SK-N-SH (cell line): ENCODE data around the gene ENOX1. TPM values are rescaled to one million over a fixed set of nuclear protein-coding genes. Genes with fewer than 3 reads are reported as not detected.

Experiments used
- CTCF ChIA-PET: fragments of 300-600, 350-600 bp; formaldehyde crosslinking; extraction: SDS; loops from one replicate; lab custom pipeline; 2021; lab: Yijun Ruan, JAX
- POLR2A ChIA-PET: fragments of 350-600 bp; sonication (Branson Sonifier 250); formaldehyde crosslinking; extraction: SDS; loops from one replicate; lab custom pipeline; 2020; ENCODE audit warnings: antibody characterized with exemption, inconsistent platforms; lab: Yijun Ruan, JAX
- DNase-seq: peaks from one replicate; pipeline ENCODE4 v3.0.0; 2012
- H2AFZ ChIP-seq: fragments of 200-600 bp; sonication (generic); 2 replicates; pipeline ENCODE4 v1.8.1; 2016; ENCODE audit warnings: antibody characterized with exemption, mild to moderate bottlenecking, low read depth
- H3F3A ChIP-seq: fragments of 200-600 bp; sonication (generic); replicated peaks from 2 replicates; pipeline ENCODE3; 2016; ENCODE audit warnings: antibody characterized with exemption, mild to moderate bottlenecking; ENCODE audit not compliant: insufficient read depth
- H3K27ac ChIP-seq, 2 experiments: fragments of 200-500 bp in 1 of 2; fragments of 200-600 bp in 1 of 2; sonication (Bioruptor generic) in 1 of 2; sonication (generic), shearing (Covaris generic) in 1 of 2; 2 replicates each; pipeline versions ENCODE4 v1.5.1 to v1.6.1; 2014 to 2016; ENCODE audit warnings: low read depth in 2 of 2, inconsistent platforms in 1 of 2, low read length in 1 of 2, mild to moderate bottlenecking in 1 of 2, mixed read lengths in 1 of 2
- H3K27me3 ChIP-seq: fragments of 200-600 bp; sonication (generic), shearing (Covaris generic); 2 replicates; pipeline ENCODE4 v1.6.1; 2016; ENCODE audit warnings: mixed run types; ENCODE audit not compliant: insufficient read depth
- H3K36me3 ChIP-seq, 2 experiments: fragments of 200-500 bp in 1 of 2; fragments of 200-600 bp in 1 of 2; sonication (Bioruptor generic) in 1 of 2; sonication (generic) in 1 of 2; replicated peaks in 1 of 2; 2 replicates each; pipeline versions ENCODE3 to v1.5.1; 2014 to 2016; ENCODE audit warnings: low read length in 1 of 2, mild to moderate bottlenecking in 1 of 2; ENCODE audit not compliant: insufficient read depth in 2 of 2, control insufficient read depth in 1 of 2
- H3K4me1 ChIP-seq, 2 experiments: fragments of 200-500 bp in 1 of 2; fragments of 200-600 bp in 1 of 2; sonication (Bioruptor generic) in 1 of 2; sonication (generic), shearing (Covaris generic) in 1 of 2; 2 replicates each; pipeline versions ENCODE4 v1.5.1 to v1.6.1; 2014 to 2016; ENCODE audit warnings: low read depth in 1 of 2, low read length in 1 of 2, mixed run types in 1 of 2; ENCODE audit not compliant: insufficient read depth in 2 of 2, control insufficient read depth in 1 of 2
- H3K4me2 ChIP-seq: fragments of 200-600 bp; sonication (generic), shearing (Covaris generic); 2 replicates; pipeline ENCODE4 v1.6.1; 2017; ENCODE audit warnings: mixed run types
- H3K4me3 ChIP-seq, 2 experiments: fragments of 200-500 bp in 1 of 2; fragments of 200-600 bp in 1 of 2; sonication (Bioruptor generic) in 1 of 2; sonication (generic), shearing (Covaris generic) in 1 of 2; 2 replicates each; pipeline versions ENCODE4 v1.5.1 to v1.8.1; 2014 to 2016; ENCODE audit warnings: low read depth in 2 of 2, inconsistent platforms in 1 of 2, low read length in 1 of 2, mild to moderate bottlenecking in 1 of 2, mixed read lengths in 1 of 2, moderate library complexity in 1 of 2
- H3K79me2 ChIP-seq: fragments of 200-600 bp; sonication (generic); 2 replicates; pipeline ENCODE4 v1.8.1; 2017; ENCODE audit warnings: mild to moderate bottlenecking; ENCODE audit not compliant: insufficient read depth
- H3K9ac ChIP-seq: fragments of 200-600 bp; sonication (generic); 2 replicates; pipeline ENCODE4 v1.6.1; 2017; ENCODE audit warnings: mixed run types
- H3K9me2 ChIP-seq: fragments of 200-600 bp; sonication (generic); 2 replicates; pipeline ENCODE4 v1.6.1; 2017; ENCODE audit warnings: mixed run types
- H3K9me3 ChIP-seq: fragments of 200-600 bp; sonication (generic); 2 replicates; pipeline ENCODE4 v1.6.1; 2017; ENCODE audit warnings: mixed run types, mild to moderate bottlenecking, moderate library complexity
- H4K20me1 ChIP-seq: fragments of 200-600 bp; sonication (generic); 2 replicates; pipeline ENCODE4 v1.6.1; 2017; ENCODE audit warnings: mild to moderate bottlenecking, mixed run types; ENCODE audit not compliant: insufficient read depth
- CHD2 ChIP-seq: fragments of 150-350 bp; IDR thresholded peaks from 2 replicates; pipeline ENCODE4 v1.6.1; 2018; ENCODE audit warnings: low read length; ENCODE audit not compliant: partially characterized antibody
- ELF1 ChIP-seq: IDR thresholded peaks from 2 replicates; pipeline ENCODE4 v1.4.0; 2012
- EP300 ChIP-seq, 2 experiments: IDR thresholded peaks; 2 replicates each; pipeline versions ENCODE4 v1.4.0 to v1.6.1; 2012; ENCODE audit warnings: borderline replicate concordance in 1 of 2, low read depth in 1 of 2, low read length in 1 of 2
- GABPA ChIP-seq: IDR thresholded peaks from 2 replicates; pipeline ENCODE4 v1.4.0; 2012; ENCODE audit warnings: low read depth, mild to moderate bottlenecking
- GATA2 ChIP-seq: sonication (generic); formaldehyde crosslinking; IDR thresholded peaks from 2 replicates; pipeline ENCODE4 v1.5.0; 2020; ENCODE audit warnings: mild to moderate bottlenecking, missing genetic modification reagents
- JUND ChIP-seq: IDR thresholded peaks from 2 replicates; pipeline ENCODE4 v1.4.0; 2012
- MEF2A ChIP-seq: IDR thresholded peaks from 2 replicates; pipeline ENCODE4 v1.4.0; 2012; ENCODE audit warnings: low read depth, borderline replicate concordance
- MXI1 ChIP-seq: IDR thresholded peaks from 2 replicates; pipeline ENCODE4 v1.6.1; 2012; ENCODE audit warnings: mild to moderate bottlenecking, low read depth, low read length, improper control_type of control experiment
- PBX3 ChIP-seq: IDR thresholded peaks from 2 replicates; pipeline ENCODE4; 2012
- POLR2AphosphoS5 ChIP-seq: IDR thresholded peaks from 2 replicates; pipeline ENCODE4 v1.6.1; 2012; ENCODE audit warnings: low read depth, low read length
- REST ChIP-seq: IDR thresholded peaks from 2 replicates; pipeline ENCODE4 v1.6.1; 2012; ENCODE audit warnings: mild to moderate bottlenecking, low read depth, low read length, moderate library complexity
- RFX5 ChIP-seq: IDR thresholded peaks from 2 replicates; pipeline ENCODE4 v1.6.1; 2012; ENCODE audit warnings: mild to moderate bottlenecking, improper control_type of control experiment, low read length
- RXRA ChIP-seq: IDR thresholded peaks from 2 replicates; pipeline ENCODE4 v1.4.0; 2012; ENCODE audit warnings: low read depth, mild to moderate bottlenecking, borderline replicate concordance
- SIN3A ChIP-seq: IDR thresholded peaks from 2 replicates; pipeline ENCODE4 v1.6.1; 2012; ENCODE audit warnings: low read depth, mild to moderate bottlenecking, low read length, moderate library complexity, borderline replicate concordance
- TAF1 ChIP-seq: IDR thresholded peaks from 2 replicates; pipeline ENCODE4 v1.6.1; 2012; ENCODE audit warnings: low read depth, mild to moderate bottlenecking, low read length, moderate library complexity, borderline replicate concordance
- TCF12 ChIP-seq: IDR thresholded peaks from 2 replicates; pipeline ENCODE4 v1.4.0; 2012
- TEAD4 ChIP-seq: IDR thresholded peaks from 2 replicates; pipeline ENCODE4 v1.4.0; 2012; ENCODE audit warnings: mild to moderate bottlenecking, borderline replicate concordance; ENCODE audit not compliant: insufficient read depth
- USF1 ChIP-seq: IDR thresholded peaks from 2 replicates; pipeline ENCODE4 v1.4.0; 2012; ENCODE audit warnings: low read depth, borderline replicate concordance
- USF2 ChIP-seq: fragments of 150-350 bp; IDR thresholded peaks from 2 replicates; pipeline ENCODE4 v1.6.1; 2017; ENCODE audit warnings: antibody characterized with exemption, low read length, low read depth, borderline replicate concordance
- WGBS: methylation state at CpG from one replicate; pipeline ENCODE4 v1.1.6; 2017; ENCODE audit warnings: low lambda C conversion rate; 5-methylcytosine and 5-hydroxymethylcytosine counted together
- polyA plus RNA-seq, 3 experiments: library from polyadenylated mRNA; depleted of rRNA; stranded (reverse); fragments of >200 nt; gene quantifications; 2 replicates each; pipeline ENCODE4 v1.2.3, GENCODE V29; 2012
- TF ChIP-seq, protein P1 (sequence below): IDR thresholded peaks from 2 replicates; pipeline ENCODE4 v1.4.0; 2012; ENCODE audit warnings: low read depth, borderline replicate concordance

The ENOX1 gene
- polyA plus RNA-seq, 1 of the 3 experiments (the other 2 are of a cell fraction), result 5.8 TPM

DNA sequence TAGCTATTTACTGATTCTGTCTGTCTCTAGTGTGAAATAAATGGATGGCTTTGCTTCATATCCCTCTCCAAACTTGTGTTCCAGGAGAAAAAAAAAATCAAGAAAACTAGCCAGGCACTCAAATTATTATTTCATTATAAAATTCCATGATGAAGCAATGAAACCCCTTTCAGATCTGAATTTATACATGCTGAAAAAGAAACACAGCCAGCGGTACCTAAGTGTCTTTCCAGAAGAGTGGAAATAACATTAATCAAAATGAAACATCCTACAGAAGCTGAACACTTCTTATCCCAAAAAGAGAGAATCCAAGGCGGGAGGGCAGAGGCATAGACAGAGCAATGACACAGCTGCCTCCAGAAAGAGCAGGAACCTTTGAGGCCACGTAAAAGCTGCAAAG lies 15.9 kb downstream of the ENOX1 start:
- ChIA-PET CTCF (interaction anchor here (0.9 to 1.7 kb wide), 3 partner anchors 12 to 21 kb away, joined by 3 to 5 read pairs (median 3); no protein-coding TSS in a partner anchor), POLR2A (no interaction called here)
- Histone ChIP-seq H3K36me3 (no peaks in the 10 kb centered on the region), H3K9ac (no peak overlapping the region), H3K4me2 (no peak overlapping the region), H3K9me2 (no peaks in the 10 kb centered on the region), H3K9me3 (no peaks in the 10 kb centered on the region), H3K79me2 (no peaks in the 10 kb centered on the region), H3K27ac (peak overlapping the region in 1 of 2 experiments; percentile 44; a peak in 1 of 4 replicates), H3K27me3 (no peaks in the 10 kb centered on the region), H4K20me1 (no peaks in the 10 kb centered on the region), H3F3A (no peaks in the 10 kb centered on the region), H3K4me3 (no peak overlapping the region), H3K4me1 (peaks cover 0 to 19% of the 10 kb centered on the region in 2 experiments; a peak in 2 of 4 replicates), H2AFZ (no peak overlapping the region)
- no peak for TF ChIP-seq EP300 (IDR thresholded peaks at IDR 0.05; ENCODE audit: borderline replicate concordance in 1 of 2, low read depth in 1 of 2, low read length in 1 of 2)
- no peak for TF ChIP-seq RXRA
- no peak for TF ChIP-seq GABPA
- no peak for TF ChIP-seq SIN3A
- no peak for TF ChIP-seq CHD2
- no peak for TF ChIP-seq GATA2 (CRISPR knock-in tag)
- no peak for TF ChIP-seq PBX3
- no peak for TF ChIP-seq TAF1
- no peak for TF ChIP-seq TEAD4
- TF ChIP-seq, protein P1, sequence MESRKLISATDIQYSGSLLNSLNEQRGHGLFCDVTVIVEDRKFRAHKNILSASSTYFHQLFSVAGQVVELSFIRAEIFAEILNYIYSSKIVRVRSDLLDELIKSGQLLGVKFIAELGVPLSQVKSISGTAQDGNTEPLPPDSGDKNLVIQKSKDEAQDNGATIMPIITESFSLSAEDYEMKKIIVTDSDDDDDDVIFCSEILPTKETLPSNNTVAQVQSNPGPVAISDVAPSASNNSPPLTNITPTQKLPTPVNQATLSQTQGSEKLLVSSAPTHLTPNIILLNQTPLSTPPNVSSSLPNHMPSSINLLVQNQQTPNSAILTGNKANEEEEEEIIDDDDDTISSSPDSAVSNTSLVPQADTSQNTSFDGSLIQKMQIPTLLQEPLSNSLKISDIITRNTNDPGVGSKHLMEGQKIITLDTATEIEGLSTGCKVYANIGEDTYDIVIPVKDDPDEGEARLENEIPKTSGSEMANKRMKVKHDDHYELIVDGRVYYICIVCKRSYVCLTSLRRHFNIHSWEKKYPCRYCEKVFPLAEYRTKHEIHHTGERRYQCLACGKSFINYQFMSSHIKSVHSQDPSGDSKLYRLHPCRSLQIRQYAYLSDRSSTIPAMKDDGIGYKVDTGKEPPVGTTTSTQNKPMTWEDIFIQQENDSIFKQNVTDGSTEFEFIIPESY, result no peak
- no peak for TF ChIP-seq POLR2AphosphoS5
- TF ChIP-seq REST, result no peak
- TF ChIP-seq JUND, result no peak
- no peak for TF ChIP-seq RFX5
- TF ChIP-seq USF1, result no peak
- no peak for TF ChIP-seq MEF2A
- no peak for TF ChIP-seq USF2
- TF ChIP-seq MXI1, result no peak
- no peak for TF ChIP-seq TCF12
- no peak for TF ChIP-seq ELF1
- DNase-seq, result no peak
- WGBS, result 86% methylated on average over 3 of the region's 3 CpGs
